ENCODE data around the gene CX3CR1. TPM values are rescaled to one million over a fixed set of nuclear protein-coding genes. Genes with fewer than 3 reads are reported as not detected.

Gene CX3CR1
- total RNA-seq, 1 donor from 2014 or later: not detected

DNA sequence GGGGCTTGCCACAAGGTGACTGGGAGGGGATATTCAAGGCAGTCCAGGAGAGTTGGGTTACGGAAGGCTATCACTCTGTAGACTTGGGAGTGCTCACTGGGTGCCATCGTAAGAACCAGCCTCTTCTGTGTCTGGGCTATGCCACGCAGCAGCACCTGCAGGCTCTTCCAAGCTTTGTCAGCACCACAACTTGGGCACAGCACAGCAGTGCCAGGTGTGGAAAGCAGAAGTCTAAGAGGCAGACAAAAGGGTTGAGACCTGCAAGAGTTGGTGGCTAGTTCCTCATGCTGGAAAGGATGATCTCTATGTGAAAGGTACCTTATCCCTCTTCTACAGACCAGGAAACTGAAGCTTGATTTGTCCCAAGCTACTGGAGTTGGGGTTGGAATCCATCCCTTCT is 15.8 kb downstream of the CX3CR1 start:
- Histone ChIP-seq H3K27ac (no peak overlapping the region), H3K79me2 (ENCODE audit: low read depth) (no peaks in the 10 kb centered on the region), H3K9ac (no peak overlapping the region), H3K4me3 (no peak overlapping the region), H3K4me2 (no peak overlapping the region), H3K4me1 (peaks cover under 1% of the 10 kb centered on the region), H3F3A (ENCODE audit: low read depth) (no peaks in the 10 kb centered on the region), H3K36me3 (no peaks in the 10 kb centered on the region), H3K9me3 (ENCODE audit: low read depth) (no peaks in the 10 kb centered on the region), H2AFZ (replicated peaks) (no peak overlapping the region), H4K20me1 (ENCODE audit: low read depth) (no peaks in the 10 kb centered on the region), H3K27me3 (no peaks in the 10 kb centered on the region)
- no peaks in the 10 kb centered on the region for H3K36me3 Mint-ChIP-seq
- no peak overlapping the region for H3K27ac Mint-ChIP-seq
- no peak for DNase-seq (ENCODE audit: low spot score)
- no peaks in the 10 kb centered on the region for H3K9me3 Mint-ChIP-seq
- H3K4me1 Mint-ChIP-seq: no peaks in the 10 kb centered on the region
- no peak for TF ChIP-seq EZH2 (IDR thresholded peaks at IDR 0.05)
- no peak for TF ChIP-seq EZH2phosphoT487 (IDR thresholded peaks at IDR 0.05)
- TF ChIP-seq, protein P1, sequence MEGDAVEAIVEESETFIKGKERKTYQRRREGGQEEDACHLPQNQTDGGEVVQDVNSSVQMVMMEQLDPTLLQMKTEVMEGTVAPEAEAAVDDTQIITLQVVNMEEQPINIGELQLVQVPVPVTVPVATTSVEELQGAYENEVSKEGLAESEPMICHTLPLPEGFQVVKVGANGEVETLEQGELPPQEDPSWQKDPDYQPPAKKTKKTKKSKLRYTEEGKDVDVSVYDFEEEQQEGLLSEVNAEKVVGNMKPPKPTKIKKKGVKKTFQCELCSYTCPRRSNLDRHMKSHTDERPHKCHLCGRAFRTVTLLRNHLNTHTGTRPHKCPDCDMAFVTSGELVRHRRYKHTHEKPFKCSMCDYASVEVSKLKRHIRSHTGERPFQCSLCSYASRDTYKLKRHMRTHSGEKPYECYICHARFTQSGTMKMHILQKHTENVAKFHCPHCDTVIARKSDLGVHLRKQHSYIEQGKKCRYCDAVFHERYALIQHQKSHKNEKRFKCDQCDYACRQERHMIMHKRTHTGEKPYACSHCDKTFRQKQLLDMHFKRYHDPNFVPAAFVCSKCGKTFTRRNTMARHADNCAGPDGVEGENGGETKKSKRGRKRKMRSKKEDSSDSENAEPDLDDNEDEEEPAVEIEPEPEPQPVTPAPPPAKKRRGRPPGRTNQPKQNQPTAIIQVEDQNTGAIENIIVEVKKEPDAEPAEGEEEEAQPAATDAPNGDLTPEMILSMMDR (IDR thresholded peaks at IDR 0.05): no peak
- H3K4me3 Mint-ChIP-seq: no peak overlapping the region
- no peaks in the 10 kb centered on the region for H3K27me3 Mint-ChIP-seq (ENCODE audit: insufficient read depth, low read depth)

DNA sequence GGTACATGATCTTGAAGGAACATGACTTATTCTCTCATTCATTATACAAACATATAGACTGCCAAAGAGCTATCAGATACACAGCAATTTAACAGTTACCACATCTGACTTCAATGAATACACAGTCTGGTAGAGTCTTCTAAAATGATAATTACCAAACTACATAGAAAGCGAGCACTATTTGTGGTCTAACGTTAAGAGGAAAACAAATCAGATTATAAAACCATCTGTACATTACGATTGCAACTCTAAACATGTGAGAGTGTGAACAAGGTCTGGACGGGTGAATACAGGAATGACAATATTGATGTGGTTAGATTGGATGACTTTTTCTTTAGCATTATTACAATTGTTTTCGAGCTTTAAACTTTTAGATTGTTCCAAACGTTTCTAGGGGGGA is 16.3 kb downstream of the CX3CR1 start:
- H3F3A ChIP-seq (ENCODE audit: low read depth): no peaks in the 10 kb centered on the region
- no peaks in the 10 kb centered on the region for H3K9me3 ChIP-seq (ENCODE audit: low read depth)
- no peak overlapping the region for H3K27ac ChIP-seq
- DNase-seq (ENCODE audit: low spot score): no peak
- H3K4me1 ChIP-seq: peaks cover 5% of the 10 kb centered on the region
- no peaks in the 10 kb centered on the region for H3K27me3 ChIP-seq
- H3K79me2 ChIP-seq (ENCODE audit: low read depth): no peaks in the 10 kb centered on the region
- no peak overlapping the region for H3K4me2 ChIP-seq
- Mint-ChIP-seq H3K4me3 (no peak overlapping the region), H3K36me3 (no peaks in the 10 kb centered on the region), H3K27me3 (ENCODE audit: insufficient read depth, low read depth) (no peaks in the 10 kb centered on the region), H3K9me3 (no peaks in the 10 kb centered on the region), H3K4me1 (no peaks in the 10 kb centered on the region), H3K27ac (no peak overlapping the region)
- H4K20me1 ChIP-seq (ENCODE audit: low read depth): no peaks in the 10 kb centered on the region
- no peak overlapping the region for H3K4me3 ChIP-seq
- H3K9ac ChIP-seq: no peak overlapping the region
- no peaks in the 10 kb centered on the region for H3K36me3 ChIP-seq
- no peak overlapping the region for H2AFZ ChIP-seq (replicated peaks)
- no peak for TF ChIP-seq EZH2phosphoT487 (IDR thresholded peaks at IDR 0.05)
- no peak for TF ChIP-seq EZH2 (IDR thresholded peaks at IDR 0.05)
- TF ChIP-seq, protein P1 (IDR thresholded peaks at IDR 0.05): no peak

DNA sequence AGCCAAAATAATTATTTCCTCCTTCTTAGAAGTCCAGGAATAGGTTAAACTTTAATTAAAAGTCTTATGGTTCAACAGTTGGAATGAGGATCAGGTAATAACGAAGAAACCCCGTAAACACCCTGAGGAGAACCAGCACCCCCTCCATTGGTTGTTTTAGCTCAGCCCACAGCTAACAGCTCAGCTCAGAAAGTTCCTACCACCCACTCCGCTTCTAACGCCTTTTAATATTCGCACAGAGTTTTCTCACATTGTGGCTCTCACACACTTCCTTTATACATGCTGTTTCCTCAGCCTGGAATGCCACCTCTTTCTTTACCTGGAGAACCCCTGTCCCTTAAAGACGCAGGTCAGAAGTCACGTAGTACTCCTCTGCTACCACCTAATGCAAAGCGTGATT is 17.0 kb downstream of the CX3CR1 start:
- peaks cover 2% of the 10 kb centered on the region for H3K27me3 Mint-ChIP-seq (ENCODE audit: insufficient read depth, low read depth)
- Histone ChIP-seq H3K9me3 (ENCODE audit: low read depth) (no peaks in the 10 kb centered on the region), H3K4me1 (peaks cover 5% of the 10 kb centered on the region), H3K4me2 (no peak overlapping the region), H3K9ac (no peak overlapping the region), H3K4me3 (no peak overlapping the region), H2AFZ (replicated peaks) (no peak overlapping the region), H3K36me3 (no peaks in the 10 kb centered on the region), H4K20me1 (ENCODE audit: low read depth) (no peaks in the 10 kb centered on the region), H3K27ac (no peak overlapping the region), H3K27me3 (no peaks in the 10 kb centered on the region), H3F3A (ENCODE audit: low read depth) (no peaks in the 10 kb centered on the region), H3K79me2 (ENCODE audit: low read depth) (no peaks in the 10 kb centered on the region)
- H3K27ac Mint-ChIP-seq: no peak overlapping the region
- no peak for DNase-seq (ENCODE audit: low spot score)
- no peak for TF ChIP-seq EZH2 (IDR thresholded peaks at IDR 0.05)
- H3K4me1 Mint-ChIP-seq: no peaks in the 10 kb centered on the region
- H3K4me3 Mint-ChIP-seq: no peak overlapping the region
- no peaks in the 10 kb centered on the region for H3K36me3 Mint-ChIP-seq
- no peaks in the 10 kb centered on the region for H3K9me3 Mint-ChIP-seq

DNA sequence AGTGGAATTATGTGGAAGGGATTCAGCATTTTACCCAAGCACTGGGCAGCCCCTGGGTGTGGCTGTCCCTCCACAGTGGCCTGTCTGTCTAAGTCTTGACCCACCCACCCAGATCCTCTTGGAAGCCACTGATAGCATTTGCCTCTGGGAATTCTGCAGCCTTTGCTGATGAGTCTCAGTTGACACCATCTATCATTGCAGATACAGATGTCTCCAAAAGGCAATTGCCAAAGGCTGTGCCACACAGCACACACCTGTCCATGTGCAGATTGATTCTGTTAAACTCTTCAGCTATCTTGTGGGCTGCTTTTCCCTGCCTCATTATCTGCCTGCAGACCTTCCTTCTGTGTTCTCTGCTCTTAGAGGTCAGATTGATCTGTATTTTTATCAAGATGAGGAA is 18.1 kb downstream of the CX3CR1 start:
- DNase-seq (ENCODE audit: low spot score): no peak
- Histone ChIP-seq H3K27ac (no peak overlapping the region), H3F3A (ENCODE audit: low read depth) (no peaks in the 10 kb centered on the region), H3K27me3 (no peaks in the 10 kb centered on the region), H3K9ac (no peak overlapping the region), H3K4me3 (no peak overlapping the region), H2AFZ (replicated peaks) (no peak overlapping the region), H3K36me3 (no peaks in the 10 kb centered on the region), H4K20me1 (ENCODE audit: low read depth) (no peaks in the 10 kb centered on the region), H3K4me2 (no peak overlapping the region), H3K79me2 (ENCODE audit: low read depth) (no peaks in the 10 kb centered on the region), H3K4me1 (peaks cover 5% of the 10 kb centered on the region), H3K9me3 (ENCODE audit: low read depth) (no peaks in the 10 kb centered on the region)
- no peaks in the 10 kb centered on the region for H3K9me3 Mint-ChIP-seq
- no peak overlapping the region for H3K27ac Mint-ChIP-seq
- peaks cover 2% of the 10 kb centered on the region for H3K27me3 Mint-ChIP-seq (ENCODE audit: insufficient read depth, low read depth)
- TF ChIP-seq, protein P1 (IDR thresholded peaks at IDR 0.05): no peak
- TF ChIP-seq EZH2phosphoT487 (IDR thresholded peaks at IDR 0.05): no peak
- no peak for TF ChIP-seq EZH2 (IDR thresholded peaks at IDR 0.05)
- no peaks in the 10 kb centered on the region for H3K4me1 Mint-ChIP-seq
- no peaks in the 10 kb centered on the region for H3K36me3 Mint-ChIP-seq
- H3K4me3 Mint-ChIP-seq: no peak overlapping the region

Measured in neural progenitor cell (in vitro differentiated cells).